Dermis microvascular lymphatic vessel endothelial cell (primary cell): Measurements from ENCODE around the gene NAA80. TPM values are rescaled to one million over a fixed set of nuclear protein-coding genes. Genes with fewer than 3 reads are reported as not detected.

Source experiments
- DNase-seq, 2 donors: peaks; one replicate each; pipeline versions ENCODE4 v3.0.0 to v3.0.0-alpha.2; 2010; ENCODE audit warnings: low read depth in 2 of 2
- total RNA-seq: library from RNA; depleted of rRNA; stranded (reverse); fragments of >200 nt; gene quantifications from 2 replicates; pipeline ENCODE4 v1.2.1, GENCODE V29; 2014

Gene NAA80, protein sequence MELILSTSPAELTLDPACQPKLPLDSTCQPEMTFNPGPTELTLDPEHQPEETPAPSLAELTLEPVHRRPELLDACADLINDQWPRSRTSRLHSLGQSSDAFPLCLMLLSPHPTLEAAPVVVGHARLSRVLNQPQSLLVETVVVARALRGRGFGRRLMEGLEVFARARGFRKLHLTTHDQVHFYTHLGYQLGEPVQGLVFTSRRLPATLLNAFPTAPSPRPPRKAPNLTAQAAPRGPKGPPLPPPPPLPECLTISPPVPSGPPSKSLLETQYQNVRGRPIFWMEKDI
- 4.0 and 4.5 TPM in 2 replicates for total RNA-seq

DNA sequence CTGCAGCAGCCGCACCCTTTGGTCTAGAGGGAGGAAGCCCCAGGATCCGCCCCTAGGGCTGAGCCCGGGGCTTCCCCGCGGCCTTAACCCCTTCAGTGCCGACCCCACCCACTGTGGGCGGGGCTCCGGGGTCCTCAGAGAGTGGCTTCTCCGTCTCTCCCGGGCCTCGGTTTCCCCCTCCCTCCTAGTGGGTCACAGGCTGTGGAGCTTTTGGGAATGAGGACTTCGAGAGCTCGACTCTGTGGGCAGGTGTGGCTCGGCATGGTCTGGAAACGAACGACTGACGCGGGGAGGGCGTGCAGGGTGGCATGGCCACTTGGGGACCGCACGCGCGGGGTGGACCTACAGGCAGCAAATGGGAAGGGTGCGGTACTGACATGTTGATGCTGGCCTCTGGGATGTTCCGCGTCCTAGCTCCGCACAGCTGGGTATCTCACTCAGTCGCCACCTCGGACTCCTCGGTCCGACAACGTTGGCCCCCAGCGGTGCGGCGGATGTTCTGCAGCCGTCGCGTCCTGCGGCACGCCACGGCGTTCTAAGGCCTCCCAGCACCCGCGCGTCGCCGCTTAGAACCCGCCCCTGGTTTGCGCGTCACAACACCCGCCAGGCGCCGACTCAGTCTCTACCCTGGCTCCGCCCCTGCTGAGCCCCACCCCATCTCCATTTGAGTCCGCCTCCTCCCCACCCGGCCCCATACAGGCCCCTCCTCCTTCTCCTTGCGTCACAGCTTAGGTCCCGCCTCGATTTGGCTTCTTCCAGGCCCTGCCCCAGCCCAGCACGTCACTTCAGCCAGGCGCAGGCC lies at the start of gene NAA80, which contains the start of gene HYAL3:
TSS of gene NAA80 (minus strand) at position 570 of the 802 bp plus-strand sequence. CDS start 1,942 bp downstream, outside the sequence.
TSS of gene HYAL3 (minus strand) at position 570 of the 802 bp plus-strand sequence. CDS start 3,803 bp downstream, outside the sequence.
- peak; percentile 99 to 100 for DNase-seq

DNA sequence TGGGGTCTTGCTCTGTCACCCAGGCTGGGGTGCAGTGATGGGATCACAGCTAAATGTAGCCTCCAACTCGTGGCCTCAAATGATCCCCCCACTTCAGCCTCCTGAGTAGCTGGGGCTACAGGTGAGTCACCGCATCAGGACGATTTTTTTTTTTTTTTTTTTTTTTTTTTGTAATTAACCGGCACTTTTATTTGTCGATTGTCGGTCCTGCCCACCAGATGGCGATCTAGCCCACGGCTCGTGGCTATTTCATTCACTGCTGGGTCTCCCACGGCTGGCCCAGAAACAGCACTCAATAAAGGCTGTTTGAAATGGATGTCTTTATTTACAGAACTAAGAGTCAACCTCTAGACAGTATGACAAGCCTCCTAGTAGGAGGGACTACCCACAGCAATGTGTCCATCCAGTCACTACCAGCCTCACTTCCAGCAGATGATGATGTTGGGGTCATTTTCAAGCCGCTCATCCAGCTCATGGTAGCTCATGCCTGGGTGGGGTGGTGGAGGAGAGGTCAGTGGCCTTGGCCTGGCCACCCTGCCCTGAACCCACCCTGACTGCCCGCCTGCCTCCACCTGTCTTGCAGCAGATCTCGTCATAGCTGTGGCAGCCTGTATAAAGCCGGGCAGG lies 48.1 kb upstream of the NAA80 start:
- DNase-seq, result peak in 1 of 2 donors; percentile 78

DNA sequence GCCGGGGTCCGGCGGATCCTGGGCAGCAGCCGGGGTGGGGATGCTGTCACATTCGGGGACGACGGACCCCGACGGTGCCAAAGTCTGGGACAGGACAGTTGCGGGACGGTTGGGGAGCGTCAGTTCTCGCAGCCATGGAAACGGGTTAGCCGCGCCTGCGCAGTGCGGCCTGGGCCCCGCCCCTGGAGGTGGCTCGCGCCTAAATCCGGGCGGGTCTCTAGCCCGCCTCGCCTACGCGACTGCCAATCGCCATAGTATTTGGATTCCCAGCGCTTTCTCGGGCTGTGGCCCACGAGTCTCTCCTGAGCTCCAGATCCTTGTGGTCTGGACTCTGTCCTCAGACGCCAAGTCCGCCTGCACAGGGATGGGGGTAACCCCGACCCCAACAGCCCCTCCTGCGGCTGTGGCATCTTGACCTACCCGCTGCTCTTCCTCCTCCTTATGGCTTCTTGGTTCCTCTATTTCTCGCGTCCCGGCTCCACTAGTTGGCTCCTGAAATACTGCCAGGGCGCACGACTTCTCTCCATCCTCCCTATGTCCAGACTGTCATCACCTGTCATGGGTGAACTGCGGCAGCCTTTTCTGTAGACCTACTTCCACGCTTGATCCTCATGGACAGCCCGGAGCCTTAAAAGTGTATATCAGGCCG lies 46.5 kb upstream of the NAA80 start, which contains the start of gene ZMYND10:
TSS of gene ZMYND10 (minus strand) at position 147 of the 649 bp plus-strand sequence. CDS start 153 bp downstream, outside the sequence.
- DNase-seq, result no peak

DNA sequence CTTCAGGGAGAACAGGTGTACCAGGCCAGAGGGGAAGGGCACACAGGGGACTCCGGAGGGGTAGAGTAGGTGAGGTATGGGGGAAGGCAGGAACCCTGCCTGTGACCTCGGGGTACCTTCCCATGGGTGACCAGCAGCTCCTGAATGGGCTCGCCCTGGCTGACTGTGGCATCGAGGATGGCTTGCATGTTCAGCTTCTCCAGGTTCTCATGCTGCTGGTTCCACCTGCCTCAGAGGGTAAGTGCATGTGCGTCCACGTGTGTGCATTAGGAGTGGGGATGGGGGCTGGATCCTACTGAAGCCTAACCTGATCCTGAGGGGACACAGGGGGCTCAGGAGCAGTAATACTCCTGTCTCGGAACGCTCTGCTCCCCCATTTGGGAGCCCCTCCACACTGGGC lies 45.8 kb upstream of the NAA80 start:
- no peak for DNase-seq

DNA sequence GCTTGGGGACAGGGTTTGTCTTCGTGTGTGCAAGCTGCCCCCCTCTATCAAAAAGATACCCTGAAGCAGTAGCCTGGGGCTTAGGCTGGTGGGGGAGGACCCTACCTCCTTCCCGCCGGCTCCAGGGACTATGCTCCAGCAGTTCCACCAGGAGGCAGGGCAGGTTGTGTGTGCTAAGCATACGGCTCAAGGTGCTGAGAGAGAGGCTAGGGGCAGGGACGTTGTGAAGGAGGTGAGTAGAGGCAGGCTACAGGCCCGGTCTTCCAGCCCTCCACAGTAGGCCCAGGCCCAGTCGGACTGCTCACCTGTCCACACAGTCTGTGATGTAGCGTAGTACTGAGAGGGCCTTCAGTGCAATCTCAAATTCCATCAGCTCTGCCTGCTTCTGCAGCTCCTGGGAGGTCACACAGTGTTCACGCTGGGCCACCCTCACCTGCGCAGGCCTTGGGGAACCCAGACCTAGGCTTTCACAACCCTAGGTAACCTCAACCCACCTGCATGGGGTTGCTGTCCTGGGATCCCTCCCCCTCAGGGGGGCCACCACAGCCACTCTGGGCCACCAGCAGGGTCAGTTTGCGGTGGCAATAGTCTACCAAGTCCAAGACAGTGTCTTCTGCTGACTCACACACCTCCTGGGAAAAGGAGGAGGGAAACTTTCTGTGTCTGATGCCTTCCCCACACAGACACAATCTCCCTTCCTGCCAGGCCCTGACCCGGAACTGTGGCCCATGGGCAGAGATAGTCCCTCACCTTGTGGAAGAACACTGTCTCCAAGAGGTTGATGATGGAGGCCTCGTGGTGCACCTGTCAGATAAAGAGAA lies 43.8 kb upstream of the NAA80 start:
- no peak for DNase-seq

DNA sequence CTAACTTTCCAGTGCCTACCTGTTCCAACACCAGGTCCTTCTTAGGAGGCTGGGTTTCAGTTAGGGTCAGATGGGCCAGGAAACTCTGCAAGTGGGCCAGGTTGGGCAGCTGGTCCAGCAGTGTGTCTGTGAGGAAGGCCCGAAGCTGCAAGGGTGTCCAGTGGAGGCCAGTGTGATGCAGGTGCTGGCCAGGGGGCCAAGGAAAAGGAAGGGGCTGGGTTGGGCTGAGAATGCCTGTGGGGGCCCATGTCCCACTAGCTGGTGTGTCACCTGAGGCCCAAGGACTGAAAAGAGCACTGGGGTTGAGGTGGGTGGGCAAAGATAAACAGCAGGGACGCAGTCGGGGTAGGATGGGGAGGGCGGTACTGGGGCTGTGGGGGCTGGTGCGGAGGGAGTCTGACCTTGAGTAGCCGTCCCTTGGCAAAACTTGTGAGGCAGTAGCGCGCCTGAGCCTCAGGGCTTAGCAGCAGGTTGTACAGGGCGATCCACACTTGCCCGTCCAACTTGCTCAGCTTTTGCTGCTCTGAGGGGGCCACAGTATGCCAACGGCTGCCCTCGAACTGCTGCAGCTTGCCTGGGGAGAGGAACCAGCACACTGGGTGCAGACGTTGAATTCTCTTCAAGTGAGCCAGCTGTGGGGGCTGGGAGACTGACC lies 42.9 kb upstream of the NAA80 start:
- DNase-seq, result no peak

DNA sequence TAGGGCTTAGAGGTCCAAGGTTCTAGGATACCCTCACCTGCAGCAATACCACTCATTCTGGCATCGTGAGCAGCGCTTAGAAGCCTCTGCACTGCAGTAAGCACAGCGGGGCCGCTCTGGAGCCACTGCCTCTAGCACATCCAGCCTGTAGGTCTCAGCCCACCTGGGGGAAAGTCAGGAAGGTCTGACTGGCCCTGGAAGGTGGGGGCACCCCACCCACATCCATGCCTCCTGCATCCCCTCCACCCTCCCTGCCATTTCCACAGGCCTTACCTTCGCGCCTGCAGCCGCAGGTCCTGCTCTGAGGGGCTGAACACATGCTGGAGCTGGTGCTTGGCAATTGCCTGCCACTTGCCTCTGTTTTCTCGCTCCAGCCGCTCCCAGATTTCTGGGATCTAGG lies 42.3 kb upstream of the NAA80 start:
- no peak for DNase-seq

DNA sequence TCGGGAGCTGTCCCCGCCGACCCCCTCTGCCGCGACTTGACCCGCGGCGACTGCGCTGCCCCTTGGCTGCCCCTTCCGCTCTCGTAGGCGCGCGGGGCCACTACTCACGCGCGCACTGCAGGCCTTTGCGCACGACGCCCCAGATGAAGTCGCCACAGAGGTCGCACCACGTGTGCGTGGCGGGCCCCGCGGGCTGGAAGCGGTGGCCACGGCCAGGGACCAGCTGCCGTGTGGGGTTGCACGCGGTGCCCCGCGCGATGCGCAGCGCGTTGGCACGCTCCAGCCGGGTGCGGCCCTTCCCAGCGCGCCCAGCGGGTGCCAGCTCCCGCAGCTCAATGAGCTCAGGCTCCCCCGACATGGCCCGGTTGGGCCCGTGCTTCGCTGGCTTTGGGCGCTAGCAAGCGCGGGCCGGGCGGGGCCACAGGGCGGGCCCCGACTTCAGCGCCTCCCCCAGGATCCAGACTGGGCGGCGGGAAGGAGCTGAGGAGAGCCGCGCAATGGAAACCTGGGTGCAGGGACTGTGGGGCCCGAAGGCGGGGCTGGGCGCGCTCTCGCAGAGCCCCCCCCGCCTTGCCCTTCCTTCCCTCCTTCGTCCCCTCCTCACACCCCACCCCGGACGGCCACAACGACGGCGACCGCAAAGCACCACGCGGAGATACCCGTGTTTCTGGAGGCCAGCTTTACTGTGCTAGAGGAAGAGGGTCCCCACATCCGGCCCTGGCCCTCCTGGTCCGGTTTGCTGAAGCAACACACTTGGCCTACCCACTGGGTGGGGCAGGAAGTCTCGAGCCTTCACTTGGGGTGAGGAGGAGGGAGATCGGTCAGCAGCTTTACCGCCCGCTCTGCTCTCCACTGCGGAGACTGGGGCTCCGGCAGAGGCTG lies 41.5 kb upstream of the NAA80 start, which contains the start of gene RASSF1:
TSS of gene RASSF1 (minus strand) at position 389 of the 882 bp plus-strand sequence. CDS start at position 358, 31 bp downstream.
- DNase-seq, result no peak

DNA sequence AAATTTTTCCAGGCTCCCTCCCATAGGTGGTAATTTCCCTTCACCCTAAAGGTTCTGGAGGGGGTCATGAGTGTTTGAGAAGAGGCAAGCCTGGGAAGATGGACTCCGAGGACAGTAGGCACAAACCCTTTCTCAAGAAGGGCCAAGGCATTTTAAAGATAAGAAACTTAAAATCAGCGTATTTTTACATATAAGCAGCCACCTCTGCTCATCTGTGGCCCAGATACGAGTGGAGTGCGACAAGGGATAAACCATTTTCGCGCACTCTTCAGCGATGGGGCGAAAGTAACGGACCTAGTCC lies 40.9 kb upstream of the NAA80 start:
- DNase-seq, result no peak

DNA sequence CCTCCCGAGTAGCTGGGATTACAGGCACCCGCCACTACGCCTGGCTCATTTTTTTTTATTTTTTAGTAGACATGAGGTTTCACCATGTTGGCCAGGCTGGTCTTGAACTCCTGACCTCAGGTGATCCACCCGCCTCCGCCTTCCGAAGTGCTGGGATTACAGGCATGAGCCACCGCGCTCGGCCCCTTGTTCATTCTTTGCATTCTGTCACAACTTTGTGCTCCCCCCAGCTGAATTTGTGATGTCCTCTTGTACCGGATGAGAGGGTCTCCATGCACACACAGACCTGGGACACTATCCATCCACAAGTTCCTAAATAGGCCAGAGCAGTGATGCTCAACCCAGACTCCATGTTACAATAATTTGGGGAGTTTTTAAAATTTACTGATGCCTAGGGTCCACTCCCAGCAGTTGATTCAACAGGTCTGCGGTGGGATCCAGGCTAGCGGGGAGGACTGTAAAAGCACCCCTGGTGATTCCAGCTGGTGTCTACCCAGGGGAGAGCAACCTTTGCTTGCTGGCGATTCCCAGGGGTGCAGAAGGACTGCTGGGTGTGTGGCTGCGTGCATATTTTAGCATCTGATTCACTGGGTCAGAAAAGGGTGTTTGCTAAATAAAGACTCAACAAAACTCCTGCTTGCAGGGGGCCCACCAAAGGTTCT lies 40.4 kb upstream of the NAA80 start:
- no peak for DNase-seq

DNA sequence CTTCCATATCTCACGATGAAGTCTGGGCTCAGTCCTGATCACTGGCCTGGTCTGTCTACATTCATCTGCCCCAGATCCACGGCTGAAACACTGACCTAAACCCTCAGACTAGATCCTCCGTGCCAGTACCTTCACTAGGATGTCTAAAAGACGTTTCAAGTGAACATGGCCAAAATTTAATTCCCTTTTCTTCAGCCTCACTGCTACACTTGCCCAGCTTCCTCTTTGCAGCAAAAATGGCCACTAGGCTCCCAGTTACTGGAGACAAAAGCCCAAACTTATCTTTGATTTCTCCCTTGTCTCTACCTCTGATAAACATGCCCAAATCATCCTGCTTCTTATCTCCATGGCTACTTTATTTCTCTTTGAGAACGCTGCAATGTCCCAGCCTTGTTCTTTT lies 39.8 kb upstream of the NAA80 start:
- no peak for DNase-seq

DNA sequence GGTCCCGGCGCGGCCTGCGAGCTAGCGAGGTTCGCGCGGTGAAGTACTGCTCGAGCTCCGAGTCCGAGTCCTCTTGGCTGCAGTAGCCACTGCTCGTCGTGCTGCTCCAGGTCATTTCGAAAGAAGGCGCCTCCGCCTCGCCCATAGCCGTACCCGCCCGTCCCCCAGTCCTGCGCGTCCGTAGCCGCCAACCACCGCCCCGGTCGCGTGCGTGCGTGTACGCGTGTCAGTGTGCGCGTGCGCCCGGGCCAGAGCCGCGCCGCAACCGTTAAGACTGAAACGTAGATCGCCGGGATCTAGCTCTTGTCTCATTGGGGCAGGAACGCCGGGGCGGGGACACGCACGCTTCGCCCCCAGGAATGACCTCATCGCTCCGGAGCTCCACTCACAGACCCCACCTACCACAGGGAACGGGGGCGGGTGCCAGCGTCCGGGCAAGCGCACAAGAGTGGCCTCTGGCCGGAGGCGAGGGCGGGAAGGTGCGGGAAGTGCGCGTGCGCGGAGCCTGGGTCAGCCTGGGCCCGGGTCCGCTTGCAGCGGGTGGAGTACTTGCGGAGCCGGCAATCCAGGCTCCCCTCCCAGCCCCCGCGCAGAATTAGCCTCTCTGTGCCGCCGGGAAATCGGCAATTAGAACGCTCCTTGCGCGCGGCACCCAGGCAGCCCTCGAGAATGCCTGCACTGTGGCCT lies 38.1 kb upstream of the NAA80 start:
- DNase-seq, result peak; percentile 97 to 99

DNA sequence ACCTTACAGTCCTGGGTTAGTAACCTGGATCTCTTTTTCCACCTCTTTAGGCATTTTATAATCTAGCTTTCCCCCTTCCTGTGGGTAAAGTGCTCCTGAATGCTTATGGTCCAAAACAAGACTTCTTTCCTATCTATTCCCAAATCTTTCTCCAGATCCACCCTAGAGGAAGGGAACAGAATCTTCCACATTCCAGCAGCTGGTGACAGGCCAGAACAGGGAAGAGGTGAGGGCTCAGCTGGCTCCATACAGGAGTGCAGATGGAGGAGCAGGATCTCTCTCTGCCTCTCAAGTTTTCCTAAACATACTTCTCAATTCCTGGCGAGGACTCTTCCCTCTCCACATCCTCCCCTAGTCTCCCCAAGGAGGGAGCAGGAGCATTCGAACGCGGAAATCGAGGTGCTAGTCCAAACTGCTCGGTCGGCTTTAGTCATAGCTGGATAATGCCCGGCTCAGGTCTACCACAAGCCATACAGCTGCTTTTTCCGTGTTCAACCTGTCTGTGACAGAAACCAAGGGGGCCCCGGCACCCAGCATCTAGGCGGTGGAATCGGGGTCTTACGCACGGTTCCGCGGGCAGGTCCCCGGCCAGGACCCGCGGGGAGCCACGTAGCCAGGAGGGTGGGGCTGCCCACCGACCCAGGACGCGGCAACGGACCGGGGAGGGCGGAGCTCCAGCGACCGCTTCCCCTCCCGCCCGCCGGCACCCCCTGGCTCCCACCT lies 37.4 kb upstream of the NAA80 start:
- DNase-seq, result peak in 1 of 2 donors; percentile 36

DNA sequence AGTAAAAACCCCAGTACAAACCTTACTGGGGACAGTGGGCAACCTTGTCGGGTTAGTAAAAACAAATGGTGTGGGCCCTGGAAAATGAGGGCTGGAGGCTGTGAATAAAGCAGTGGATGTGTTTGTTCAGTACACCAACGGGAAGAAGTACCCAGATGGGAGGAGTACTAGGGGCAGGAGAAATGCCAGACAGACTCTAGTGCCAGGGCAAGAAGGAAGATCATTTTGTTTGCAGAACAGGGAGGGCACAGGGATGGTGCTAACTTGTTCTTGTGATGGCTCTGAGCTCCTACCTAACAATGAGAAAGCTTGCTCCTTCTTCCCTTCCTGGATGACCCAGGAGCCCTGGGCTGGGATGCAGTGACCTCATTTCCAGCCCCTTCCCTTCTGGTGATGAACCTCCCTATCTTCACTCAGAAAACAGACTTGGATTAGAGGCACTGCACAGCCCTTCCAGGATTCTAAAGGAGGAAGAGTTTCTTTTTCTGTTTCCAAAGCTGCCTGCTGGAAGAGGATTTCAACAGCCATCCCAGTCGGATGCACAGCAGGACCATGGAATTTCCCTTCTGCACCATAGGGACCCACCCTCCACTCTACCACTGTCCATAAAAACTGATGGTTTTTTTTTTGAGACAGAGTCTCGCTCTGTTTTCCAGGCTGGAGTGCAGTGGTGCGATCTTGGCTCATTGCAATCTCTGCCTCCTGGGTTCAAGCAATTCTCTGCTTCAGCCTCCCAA lies 35.3 kb upstream of the NAA80 start:
- DNase-seq, result peak in 1 of 2 donors; percentile 65

DNA sequence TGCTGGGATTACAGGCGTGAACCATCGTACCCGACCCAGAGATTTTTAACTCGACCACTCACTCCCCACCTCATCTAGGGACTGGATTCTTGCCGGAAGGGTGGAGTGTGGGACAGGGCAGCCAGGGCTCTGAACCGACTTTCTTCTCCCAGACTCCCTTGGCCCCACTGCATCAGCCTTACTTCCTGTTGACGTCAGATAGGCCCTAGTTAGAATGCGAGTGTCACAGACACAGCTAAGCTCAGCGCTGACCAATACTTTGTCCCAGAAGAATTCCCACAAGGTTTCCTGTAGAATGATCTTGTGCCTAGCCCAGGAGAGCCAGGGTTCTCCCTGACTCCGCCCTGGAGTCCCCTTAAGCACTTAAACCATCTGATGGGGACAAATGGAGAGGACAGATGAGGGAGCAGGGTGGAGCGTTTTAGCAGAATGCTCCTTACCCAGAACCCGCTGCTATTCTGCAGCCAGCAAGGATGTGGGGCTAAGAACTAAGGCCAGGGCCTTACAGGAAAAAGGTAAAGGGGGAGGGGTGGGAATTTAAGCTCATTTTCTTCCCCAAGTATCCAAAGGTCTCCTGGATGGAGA lies 34.6 kb upstream of the NAA80 start:
- peak in 1 of 2 donors; percentile 88 for DNase-seq

DNA sequence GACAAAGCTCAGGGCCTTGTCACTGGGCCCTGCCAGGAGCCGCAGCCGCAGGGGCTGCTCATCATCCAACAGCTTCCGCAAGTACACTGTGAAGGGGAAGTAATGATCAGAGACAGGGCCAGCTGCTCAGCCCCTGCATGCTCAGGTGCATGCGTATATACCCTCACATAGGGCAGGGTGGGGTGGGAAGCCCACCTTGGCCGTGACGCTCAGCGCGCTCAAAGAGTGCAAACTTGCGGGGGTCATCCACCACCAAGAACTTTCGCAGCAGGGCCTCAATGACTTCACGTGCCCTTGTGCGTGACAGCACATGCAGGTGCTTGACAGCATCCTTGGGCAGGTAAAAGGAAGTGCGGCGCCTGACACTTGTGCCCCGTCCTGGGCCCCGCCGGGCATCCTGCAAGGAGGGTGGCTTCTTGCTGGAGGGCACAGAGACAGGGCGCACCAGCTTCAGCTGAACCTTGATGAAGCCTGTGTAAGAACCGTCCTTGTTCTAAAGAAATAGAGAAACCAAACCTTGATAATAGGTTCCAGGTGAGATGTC lies 32.2 kb upstream of the NAA80 start:
- DNase-seq, result no peak
